GM19025 (cell line): Measurements from ENCODE around the gene TMEM63C.

ENCODE experiments used
- ATAC-seq: cut with Tn5 transposase; IDR thresholded peaks from one replicate; pipeline ENCODE4 v1.9.1; 2021; ENCODE audit warnings: mild to moderate bottlenecking, low read depth, moderate library complexity; ENCODE audit not compliant: unreplicated experiment

Gene TMEM63C

GRCh38 chr14:77306416-77306815 lies 124.8 kb downstream of the TMEM63C start:
- no peak for ATAC-seq

- no peak for ATAC-seq
These were observed 125.4 kb downstream of the TMEM63C start for GRCh38 chr14:77306851-77307496.
